Measurements from ENCODE around the gene MYMK. TPM values are rescaled to one million over a fixed set of nuclear protein-coding genes. Genes with fewer than 3 reads are reported as not detected.
A peak's percentile ranks its signal among the peaks of the same experiment; 100 is the strongest.

The MYMK gene
- total and polyA plus RNA-seq, 2 of the 13 experiments (the other 11 are each of a cell fraction or from before 2014, with no cell fraction given), result not detected

- peak; percentile 90 for TF ChIP-seq PATZ1 (CRISPR knock-in tag; IDR thresholded peaks at IDR 0.05)
- no peak for TF ChIP-seq ZNF430 (CRISPR knock-in tag; IDR thresholded peaks at IDR 0.05)
- no peak for TF ChIP-seq ZFP36L1 (CRISPR knock-in tag; IDR thresholded peaks at IDR 0.05)
- TF ChIP-seq ZNF75D (CRISPR knock-in tag; IDR thresholded peaks at IDR 0.05; ENCODE audit: borderline replicate concordance), result no peak
- TF ChIP-seq SMAD1 (CRISPR knock-in tag; IDR thresholded peaks at IDR 0.05; ENCODE audit: borderline replicate concordance, low read depth), result no peak
- no peak for TF ChIP-seq ARID2 (CRISPR knock-in tag; IDR thresholded peaks at IDR 0.05; ENCODE audit: borderline replicate concordance)
- 0 out of 2 replicates have a peak, but pooled peaks have one; percentile 29 for TF ChIP-seq ZMYM4 (CRISPR knock-in tag; IDR thresholded peaks at IDR 0.05)
- TF ChIP-seq ZNF777 (CRISPR knock-in tag; IDR thresholded peaks at IDR 0.05), result peak; percentile 64; the same call in 1 of the 2 replicates
- peak; percentile 83; the same call in 1 of the 2 replicates for TF ChIP-seq ZNF788 (CRISPR knock-in tag; IDR thresholded peaks at IDR 0.05; ENCODE audit: borderline replicate concordance)
- no peak for TF ChIP-seq ZNF609 (CRISPR knock-in tag; IDR thresholded peaks at IDR 0.05; ENCODE audit: borderline replicate concordance)
- no peak for TF ChIP-seq SALL1 (CRISPR knock-in tag; IDR thresholded peaks at IDR 0.05)
- TF ChIP-seq ZNF3 (CRISPR knock-in tag; IDR thresholded peaks at IDR 0.05), result no peak
- TF ChIP-seq KLF6 (CRISPR knock-in tag; IDR thresholded peaks at IDR 0.05), result 0 out of 2 replicates have a peak, but pooled peaks have one; percentile 17
- TF ChIP-seq ZNF644 (CRISPR knock-in tag; IDR thresholded peaks at IDR 0.05; ENCODE audit: low read depth), result no peak
- peak; percentile 33 for TF ChIP-seq PHF21A (CRISPR knock-in tag; IDR thresholded peaks at IDR 0.05)
- no peak for TF ChIP-seq TMF1 (CRISPR knock-in tag; IDR thresholded peaks at IDR 0.05; ENCODE audit: low read depth)
- TF ChIP-seq E2F1 (CRISPR knock-in tag; IDR thresholded peaks at IDR 0.05), result peak; percentile 38; the same call in 1 of the 2 replicates
- no peak for TF ChIP-seq SP2 (CRISPR knock-in tag; IDR thresholded peaks at IDR 0.05)
- TF ChIP-seq HES4 (CRISPR knock-in tag; IDR thresholded peaks at IDR 0.05; ENCODE audit: borderline replicate concordance), result peak; percentile 53; the same call in 1 of the 2 replicates
- peak; percentile 85; the same call in 1 of the 2 replicates for TF ChIP-seq EED (CRISPR knock-in tag; IDR thresholded peaks at IDR 0.05)
These were observed 9.9 kb upstream of the MYMK start, which contains the start of gene ADAMTSL2 (continued) for GRCh38 chr9:133534346-133535291.
